Progenitor cell of endocrine pancreas (in vitro differentiated cells): ENCODE results near the gene RFC1. TPM values are rescaled to one million over a fixed set of nuclear protein-coding genes. Genes with fewer than 3 reads are reported as not detected.

Source experiments
- DNase-seq: peaks from one replicate; pipeline ENCODE4 v3.0.0; 2021; ENCODE audit warnings: low spot score; ENCODE audit not compliant: unreplicated experiment
- H3K27ac Mint-ChIP-seq: 2 replicates; pipeline ENCODE4 v1.8.0; 2021; ENCODE audit warnings: mild to moderate bottlenecking, moderate library complexity, mixed read lengths
- H3K27me3 Mint-ChIP-seq: 2 replicates; pipeline ENCODE4 v1.8.0; 2021; ENCODE audit warnings: mixed read lengths
- H3K36me3 Mint-ChIP-seq: 2 replicates; pipeline ENCODE4 v1.8.0; 2022; ENCODE audit warnings: mixed read lengths; ENCODE audit not compliant: insufficient read depth
- H3K4me1 Mint-ChIP-seq: 2 replicates; pipeline ENCODE4 v1.8.0; 2021; ENCODE audit warnings: low read depth, mixed read lengths
- H3K4me3 Mint-ChIP-seq: 2 replicates; pipeline ENCODE4 v1.8.0; 2021; ENCODE audit warnings: low read depth, mild to moderate bottlenecking, moderate library complexity, mixed read lengths
- H3K9me3 Mint-ChIP-seq: 2 replicates; pipeline ENCODE4 v1.8.0; 2021; ENCODE audit warnings: low read depth, mixed read lengths
- CTCF ChIP-seq: fragments of 200-600 bp; sonication (generic); IDR thresholded peaks from one replicate; pipeline ENCODE4 v1.5.0; 2021; ENCODE audit warnings: antibody characterized with exemption, mild to moderate bottlenecking; ENCODE audit not compliant: unreplicated experiment
- microRNA-seq: library from miRNA; unstranded; fragments of <30 nt; microRNA quantifications from one replicate; pipeline ENCODE4 v1.1.0, GENCODE V29; 2020; ENCODE audit warnings: borderline number of aligned reads; ENCODE audit not compliant: unreplicated experiment
- total RNA-seq: library from RNA; stranded (reverse); gene quantifications from 2 replicates; pipeline ENCODE4 v1.2.1, GENCODE V29; 2021

Gene RFC1
- total RNA-seq, 1 donor from 2014 or later: 46.8 TPM

- Mint-ChIP-seq H3K36me3 (peaks cover 24% of the 10 kb centered on the region), H3K4me1 (no peaks in the 10 kb centered on the region), H3K27me3 (no peaks in the 10 kb centered on the region), H3K27ac (no peak overlapping the region), H3K4me3 (no peak overlapping the region), H3K9me3 (no peaks in the 10 kb centered on the region)
- no peak for DNase-seq
- TF ChIP-seq CTCF: no peak
Measured at GRCh38 chr4:39255871-39256270, 110.3 kb downstream of the RFC1 start.

GRCh38 chr4:39255266-39255665, 110.9 kb downstream of the RFC1 start:
- no peak for DNase-seq
- TF ChIP-seq CTCF: no peak
- Mint-ChIP-seq H3K27me3 (no peaks in the 10 kb centered on the region), H3K27ac (no peak overlapping the region), H3K36me3 (peaks cover 26% of the 10 kb centered on the region), H3K4me1 (no peaks in the 10 kb centered on the region), H3K9me3 (peaks cover under 1% of the 10 kb centered on the region), H3K4me3 (no peak overlapping the region)

GRCh38 chr4:39243462-39243861, 122.7 kb downstream of the RFC1 start:
- Mint-ChIP-seq H3K9me3 (peaks cover 10% of the 10 kb centered on the region), H3K4me1 (peaks cover 5% of the 10 kb centered on the region), H3K36me3 (peaks cover 45% of the 10 kb centered on the region), H3K27ac (no peak overlapping the region), H3K27me3 (no peaks in the 10 kb centered on the region), H3K4me3 (no peak overlapping the region)
- TF ChIP-seq CTCF: no peak
- no peak for DNase-seq

Small RNA genes lying within 50 kb of the gene (microRNA-seq; reads per million reads assigned to microRNA genes)
- gene MIR5591: not detected

Other genes with a start within 250 kb of the RFC1 start
- 80.5 and 81.3 TPM in 2 replicates for gene WDR19, start 183.8 kb downstream of the RFC1 start, total RNA-seq
- gene KLB, start 40.6 kb upstream of the RFC1 start, total RNA-seq: 0.36 and 0.43 TPM in 2 replicates
- gene RPL9, start 92.6 kb upstream of the RFC1 start, total RNA-seq: 1,349 and 1,450 TPM in 2 replicates
- gene LIAS, start 92.7 kb upstream of the RFC1 start, total RNA-seq: 17.0 and 18.4 TPM in 2 replicates
- 518 and 607 TPM in 2 replicates for gene UGDH, start 161.1 kb upstream of the RFC1 start, total RNA-seq